Measurements from ENCODE around the gene LMO7. TPM values are rescaled to one million over a fixed set of nuclear protein-coding genes. Genes with fewer than 3 reads are reported as not detected.

Gene LMO7
- total and polyA plus RNA-seq, 2 of the 8 experiments (the other 6 are each of a cell fraction or from before 2014, with no cell fraction given): 8.1 to 28.3 TPM

- TF ChIP-seq CHD7 (IDR thresholded peaks at IDR 0.05; ENCODE audit: insufficient replicate concordance, low read length): no peak
- TF ChIP-seq TAF1 (IDR thresholded peaks at IDR 0.05; ENCODE audit: low read depth, low read length): no peak
- no peak for TF ChIP-seq SRF (IDR thresholded peaks at IDR 0.05; ENCODE audit: low read depth, low read length)
- TF ChIP-seq BCL11A (IDR thresholded peaks at IDR 0.05; ENCODE audit: low read depth in 2 of 2, low read length in 2 of 2): no peak
- no peak for TF ChIP-seq GTF2F1 (IDR thresholded peaks at IDR 0.05; ENCODE audit: borderline replicate concordance, low read depth, low read length)
- no peak for TF ChIP-seq SP2 (IDR thresholded peaks at IDR 0.05; ENCODE audit: low read length)
- no peak for TF ChIP-seq EZH2 (IDR thresholded peaks at IDR 0.05; ENCODE audit: low read depth, low read length, severe bottlenecking)
- TF ChIP-seq HDAC6 (IDR thresholded peaks at IDR 0.05; ENCODE audit: low read depth, low read length): no peak
Measured at GRCh38 chr13:75666646-75667351, 30.7 kb downstream of the LMO7 start (continued).
